Vagina (tissue), 2 donors: ENCODE results near the gene RFTN1.

Experiments used
- CTCF ChIP-seq, 3 experiments: fragments of 450-650 bp in 2 of 3; fragments of 200-600 bp in 1 of 3; sonication (generic) in 1 of 3; IDR thresholded peaks; one replicate each; pipeline ENCODE4 v1.5.1; 2017 to 2019; ENCODE audit warnings: antibody characterized with exemption in 3 of 3, mild to moderate bottlenecking in 2 of 3, moderate library complexity in 2 of 3
- POLR2A ChIP-seq, 2 donors: fragments of 450-650 bp; IDR thresholded peaks; one replicate each; pipeline ENCODE4 v1.6.1; 2017; ENCODE audit warnings: antibody characterized with exemption in 2 of 2, mild to moderate bottlenecking in 2 of 2, moderate library complexity in 2 of 2
- POLR2AphosphoS5 ChIP-seq, 2 donors: sonication (generic); formaldehyde crosslinking; IDR thresholded peaks; one replicate each; pipeline ENCODE4 v1.9.0; 2017; ENCODE audit warnings: antibody characterized with exemption in 2 of 2, mild to moderate bottlenecking in 2 of 2, low read depth in 1 of 2; ENCODE audit not compliant: insufficient read depth in 1 of 2

- TF ChIP-seq POLR2AphosphoS5 (IDR thresholded peaks at IDR 0.05; ENCODE audit: insufficient read depth in 1 of 2, low read depth in 1 of 2) = no peak
- no peak for TF ChIP-seq CTCF (IDR thresholded peaks at IDR 0.05)
- TF ChIP-seq POLR2A (IDR thresholded peaks at IDR 0.05) = no peak
These were observed 143.0 kb downstream of the RFTN1 start for GRCh38 chr3:16370503-16370871.
